T-helper 1 cell (primary cell): ENCODE data around the gene CDCP1.
"Not testable (repeated sequence)": the region's sequence is repeated elsewhere in the genome, so short reads cannot be mapped to it uniquely, and the experiment has no call there.

Experiments used
- DNase-seq, 5 donors: peaks; one replicate each; pipeline ENCODE4 v3.0.0-alpha.2; 2012 to 2020

CDCP1 gene

GRCh38 chr3:45171283-45171682 lies 25.1 kb upstream of the CDCP1 start:
- DNase-seq = no peak

- DNase-seq = no peak
Observed at GRCh38 chr3:45170096-45170495, 23.9 kb upstream of the CDCP1 start.

GRCh38 chr3:45169125-45169904 lies 23.1 kb upstream of the CDCP1 start:
- no peak for DNase-seq

GRCh38 chr3:45168451-45168850 lies 22.3 kb upstream of the CDCP1 start:
- no peak for DNase-seq

- DNase-seq = peak; percentile 34 to 88 (median 60)
Observed at GRCh38 chr3:45167011-45167911, 21.1 kb upstream of the CDCP1 start.

- DNase-seq = no peak
Observed at GRCh38 chr3:45166321-45166879, 20.2 kb upstream of the CDCP1 start.

GRCh38 chr3:45165497-45166283 lies 19.5 kb upstream of the CDCP1 start:
- DNase-seq = no peak

DNA sequence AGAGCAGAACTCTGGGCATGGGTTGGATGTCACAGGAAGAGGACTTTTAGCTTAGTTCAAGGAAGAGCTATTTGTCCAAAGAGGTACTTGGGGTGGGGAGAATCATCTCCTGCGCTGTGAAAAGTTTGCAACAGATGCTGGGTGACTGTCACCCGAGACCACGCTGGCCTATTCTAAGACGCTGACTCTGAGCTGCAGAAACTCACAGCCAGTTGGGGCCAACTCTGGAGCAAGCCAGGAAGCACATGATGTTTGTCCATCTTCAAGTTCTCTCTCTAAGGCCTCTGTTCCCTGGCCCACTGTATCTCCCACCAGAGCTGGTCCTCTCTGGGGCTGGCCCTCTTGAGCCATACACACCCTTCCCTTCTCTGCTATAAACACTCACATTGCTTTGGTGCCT lies 17.9 kb upstream of the CDCP1 start:
- no peak for DNase-seq

- no peak for DNase-seq
Observed at GRCh38 chr3:45163481-45163880, 17.3 kb upstream of the CDCP1 start.

GRCh38 chr3:45154641-45155147 lies 8.5 kb upstream of the CDCP1 start:
- no peak for DNase-seq

- DNase-seq = no peak
Observed at GRCh38 chr3:45153658-45154437, 7.7 kb upstream of the CDCP1 start.

GRCh38 chr3:45152307-45152706 lies 6.1 kb upstream of the CDCP1 start:
- DNase-seq = no peak

GRCh38 chr3:45151100-45151499 lies 4.9 kb upstream of the CDCP1 start:
- no peak for DNase-seq

DNA sequence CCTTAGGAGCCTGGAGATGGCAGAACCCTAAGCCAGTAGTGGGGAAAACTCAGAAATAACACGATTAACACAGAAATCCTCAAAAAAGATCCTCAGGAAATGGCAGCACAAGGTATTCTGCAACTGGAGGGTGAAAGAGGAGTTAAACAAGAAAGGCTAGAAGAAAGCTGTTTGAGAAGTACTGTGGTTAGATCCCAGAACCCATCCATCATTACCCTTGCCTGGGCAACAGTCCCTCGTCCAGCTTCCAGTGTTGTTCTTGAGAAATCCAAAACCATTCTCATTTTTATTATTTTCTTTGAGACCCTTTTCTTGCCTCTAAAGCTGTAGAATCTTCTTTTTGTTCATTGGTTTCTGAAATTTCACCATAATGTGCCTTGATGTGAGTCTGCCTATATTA lies 2.7 kb upstream of the CDCP1 start:
- DNase-seq = no peak

DNA sequence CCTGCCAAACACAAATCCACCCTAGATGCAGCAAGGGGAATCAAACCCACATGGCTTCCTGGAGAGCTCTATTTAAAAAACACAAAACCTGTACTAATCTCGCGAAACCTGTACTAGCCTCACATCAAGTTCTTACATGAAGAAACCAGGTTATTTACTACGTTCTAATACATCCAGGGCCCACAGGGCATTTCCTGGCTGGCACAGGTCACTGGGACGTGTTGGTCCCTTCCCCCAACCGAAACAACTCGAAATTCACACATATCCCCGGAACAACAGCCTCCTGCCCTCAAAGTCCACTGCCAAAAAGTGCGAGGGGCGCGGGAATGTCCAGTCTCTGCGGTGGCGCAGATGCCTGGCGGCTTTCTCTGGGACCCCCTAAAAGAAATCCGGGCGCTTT lies 955 bp downstream of the CDCP1 start:
- DNase-seq = no peak

GRCh38 chr3:45143673-45144671 lies 2.2 kb downstream of the CDCP1 start:
- no peak for DNase-seq

- not testable (repeated sequence) for DNase-seq
Observed at GRCh38 chr3:45140770-45141155, 5.4 kb downstream of the CDCP1 start.

DNA sequence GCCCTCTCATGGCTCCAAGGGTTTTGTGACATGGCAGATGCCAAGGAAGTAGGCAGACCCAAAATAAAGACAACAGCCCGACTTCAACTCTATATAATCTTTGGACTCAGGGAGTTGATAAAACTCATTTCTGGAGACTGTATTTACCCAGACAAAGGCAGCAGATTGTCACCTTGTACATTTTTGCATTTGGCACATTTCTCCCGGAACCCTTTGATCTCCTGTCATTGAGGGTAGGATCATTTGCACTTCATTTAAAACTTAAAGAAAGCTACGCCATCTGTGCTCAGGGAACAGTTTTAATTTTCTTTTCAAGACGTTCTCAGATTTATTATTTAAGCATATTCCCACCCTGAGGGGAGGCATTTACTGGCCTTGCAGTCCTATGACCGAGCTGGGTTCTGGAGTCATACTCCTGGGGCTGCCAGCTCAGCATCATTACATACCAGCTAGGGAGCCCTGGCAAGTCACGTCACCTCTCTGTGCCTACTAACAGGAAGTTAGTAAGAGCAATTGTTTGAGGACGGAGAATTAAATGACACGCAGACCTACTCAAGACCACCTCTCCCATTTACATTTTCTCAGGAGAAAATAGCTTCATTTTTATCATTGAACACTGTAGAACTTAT lies 5.9 kb downstream of the CDCP1 start:
- DNase-seq = no peak

GRCh38 chr3:45139372-45140140 lies 6.6 kb downstream of the CDCP1 start:
- DNase-seq = no peak
